Fibroblast of lung (primary cell): ENCODE measurements around the gene CPB1. TPM values are rescaled to one million over a fixed set of nuclear protein-coding genes. Genes with fewer than 3 reads are reported as not detected.

Experiments
- DNase-seq, 2 donors: peaks; one replicate each; pipeline versions ENCODE4 v3.0.0 to v3.0.0-alpha.2; 2010; ENCODE audit warnings: low read depth in 2 of 2
- H2AFZ ChIP-seq: 2 replicates; pipeline ENCODE4 v1.5.1; 2012; ENCODE audit warnings: low read length, control low read depth, inconsistent platforms
- H3K27ac ChIP-seq: 2 replicates; pipeline ENCODE4 v1.5.1; 2011; ENCODE audit warnings: low read length, control low read depth; ENCODE audit not compliant: insufficient read depth
- H3K27me3 ChIP-seq: 2 replicates; pipeline ENCODE4 v1.5.1; 2011; ENCODE audit warnings: mild to moderate bottlenecking, low read length; ENCODE audit not compliant: control insufficient read depth, insufficient read depth
- H3K36me3 ChIP-seq: 2 replicates; pipeline ENCODE4 v1.5.1; 2011; ENCODE audit warnings: low read length; ENCODE audit not compliant: control insufficient read depth, insufficient read depth
- H3K4me1 ChIP-seq: 2 replicates; pipeline ENCODE4 v1.5.1; 2011; ENCODE audit warnings: low read length; ENCODE audit not compliant: control insufficient read depth, insufficient read depth; ENCODE audit errors: extremely low read depth
- H3K4me2 ChIP-seq: 2 replicates; pipeline ENCODE4 v1.5.1; 2011; ENCODE audit warnings: low read length, control low read depth; ENCODE audit not compliant: insufficient read depth; ENCODE audit errors: extremely low read depth
- H3K4me3 ChIP-seq, 4 experiments: fragments of 200-600 bp in 1 of 4; sonication (generic) in 1 of 4; replicated peaks in 1 of 4; 2 replicates each; pipeline ENCODE4 v1.5.1; 2011 to 2016; ENCODE audit warnings: low read length in 4 of 4, low read depth in 3 of 4, mild to moderate bottlenecking in 3 of 4, control low read depth in 2 of 4, inconsistent platforms in 1 of 4, mixed read lengths in 1 of 4; ENCODE audit not compliant: insufficient read depth in 1 of 4; ENCODE audit errors: control extremely low read depth in 1 of 4
- H3K79me2 ChIP-seq: 2 replicates; pipeline ENCODE4 v1.5.1; 2012; ENCODE audit warnings: mild to moderate bottlenecking, low read length, inconsistent platforms; ENCODE audit not compliant: control insufficient read depth, insufficient read depth
- H3K9ac ChIP-seq: 2 replicates; pipeline ENCODE4 v1.5.1; 2011; ENCODE audit warnings: mild to moderate bottlenecking, low read length, control low read depth; ENCODE audit not compliant: insufficient read depth
- H3K9me3 ChIP-seq: 2 replicates; pipeline ENCODE4 v1.5.1; 2012; ENCODE audit warnings: low read depth, low read length; ENCODE audit not compliant: control insufficient read depth, insufficient read depth
- H4K20me1 ChIP-seq: 2 replicates; pipeline ENCODE4 v1.5.1; 2011; ENCODE audit warnings: low read length; ENCODE audit not compliant: control insufficient read depth, insufficient read depth; ENCODE audit errors: extremely low read depth
- EZH2 ChIP-seq: IDR thresholded peaks from 2 replicates; pipeline ENCODE4 v1.5.1; 2012; ENCODE audit warnings: low read length, control low read depth, mild to moderate bottlenecking; ENCODE audit errors: missing control alignments
- polyA plus RNA-seq, 2 donors: library from polyadenylated mRNA; depleted of rRNA in 1 of 2; stranded (reverse) in 1 of 2; unstranded in 1 of 2; fragments of >200 nt; gene quantifications; 2 replicates each; pipeline ENCODE4 v1.2.1, GENCODE V29; 2011 to 2012; ENCODE audit warnings: missing spikeins in 1 of 2
- total RNA-seq: library from RNA; depleted of rRNA; stranded (reverse); fragments of >200 nt; gene quantifications from 2 replicates; pipeline ENCODE4 v1.2.1, GENCODE V29; 2014
- TF ChIP-seq, protein P1 (sequence below), 2 donors: IDR thresholded peaks in 1 of 2; conservative IDR thresholded peaks in 1 of 2; 1 replicate in 1 of 2; 2 replicates in 1 of 2; pipeline ENCODE4 v1.5.1; 2011 to 2012; ENCODE audit warnings: low read length in 2 of 2, control low read depth in 1 of 2, inconsistent platforms in 1 of 2, low read depth in 1 of 2, mild to moderate bottlenecking in 1 of 2

Gene CPB1
- total and polyA plus RNA-seq, 2 donors (not counting 1 experiment from before 2014, with no cell fraction given): 0.07 TPM; not detected in 1

DNA sequence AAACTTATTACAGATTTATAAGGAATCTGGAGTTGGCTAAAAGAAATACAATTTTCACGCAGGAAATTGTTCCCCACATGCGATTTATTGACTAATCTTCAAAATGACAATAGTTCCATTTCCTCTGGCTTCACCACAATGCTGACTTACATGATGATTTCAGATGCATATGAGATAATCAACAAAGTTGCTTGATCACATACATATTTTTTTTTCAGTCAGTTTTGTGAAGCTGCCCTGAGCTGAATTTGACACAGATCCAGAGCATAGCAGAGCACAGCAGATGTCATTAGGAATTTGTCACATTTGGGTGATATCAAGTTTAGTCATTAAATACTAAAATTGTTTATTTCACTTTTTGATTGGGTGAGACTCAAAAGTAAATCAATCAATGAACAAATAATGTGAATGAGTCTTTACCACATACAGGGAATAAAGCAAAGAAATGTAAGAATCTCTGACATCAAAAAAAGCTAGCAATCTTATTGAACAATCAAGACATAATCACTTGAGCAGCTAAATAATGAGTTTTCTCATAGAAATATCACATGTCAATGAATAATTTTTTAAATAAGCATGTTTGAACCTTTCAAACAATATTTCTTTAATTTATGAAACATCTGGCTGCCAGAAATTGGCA, 18.3 kb downstream of the CPB1 start:
- Histone ChIP-seq H3K4me2 (no peak overlapping the region), H3K27ac (no peak overlapping the region), H3K4me3 (no peak overlapping the region), H3K4me1 (no peaks in the 10 kb centered on the region), H3K36me3 (no peaks in the 10 kb centered on the region), H3K79me2 (no peaks in the 10 kb centered on the region), H3K9ac (no peak overlapping the region), H4K20me1 (no peaks in the 10 kb centered on the region), H3K9me3 (no peaks in the 10 kb centered on the region), H2AFZ (no peak overlapping the region), H3K27me3 (no peaks in the 10 kb centered on the region)
- TF ChIP-seq EZH2: no peak
- TF ChIP-seq, protein P1, sequence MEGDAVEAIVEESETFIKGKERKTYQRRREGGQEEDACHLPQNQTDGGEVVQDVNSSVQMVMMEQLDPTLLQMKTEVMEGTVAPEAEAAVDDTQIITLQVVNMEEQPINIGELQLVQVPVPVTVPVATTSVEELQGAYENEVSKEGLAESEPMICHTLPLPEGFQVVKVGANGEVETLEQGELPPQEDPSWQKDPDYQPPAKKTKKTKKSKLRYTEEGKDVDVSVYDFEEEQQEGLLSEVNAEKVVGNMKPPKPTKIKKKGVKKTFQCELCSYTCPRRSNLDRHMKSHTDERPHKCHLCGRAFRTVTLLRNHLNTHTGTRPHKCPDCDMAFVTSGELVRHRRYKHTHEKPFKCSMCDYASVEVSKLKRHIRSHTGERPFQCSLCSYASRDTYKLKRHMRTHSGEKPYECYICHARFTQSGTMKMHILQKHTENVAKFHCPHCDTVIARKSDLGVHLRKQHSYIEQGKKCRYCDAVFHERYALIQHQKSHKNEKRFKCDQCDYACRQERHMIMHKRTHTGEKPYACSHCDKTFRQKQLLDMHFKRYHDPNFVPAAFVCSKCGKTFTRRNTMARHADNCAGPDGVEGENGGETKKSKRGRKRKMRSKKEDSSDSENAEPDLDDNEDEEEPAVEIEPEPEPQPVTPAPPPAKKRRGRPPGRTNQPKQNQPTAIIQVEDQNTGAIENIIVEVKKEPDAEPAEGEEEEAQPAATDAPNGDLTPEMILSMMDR (conservative IDR thresholded peaks at IDR 0.05 in 1 of 2, IDR thresholded peaks at IDR 0.05 in 1 of 2; ENCODE audit: low read depth in 1 of 2, low read length in 2 of 2): no peak
- DNase-seq: no peak

DNA sequence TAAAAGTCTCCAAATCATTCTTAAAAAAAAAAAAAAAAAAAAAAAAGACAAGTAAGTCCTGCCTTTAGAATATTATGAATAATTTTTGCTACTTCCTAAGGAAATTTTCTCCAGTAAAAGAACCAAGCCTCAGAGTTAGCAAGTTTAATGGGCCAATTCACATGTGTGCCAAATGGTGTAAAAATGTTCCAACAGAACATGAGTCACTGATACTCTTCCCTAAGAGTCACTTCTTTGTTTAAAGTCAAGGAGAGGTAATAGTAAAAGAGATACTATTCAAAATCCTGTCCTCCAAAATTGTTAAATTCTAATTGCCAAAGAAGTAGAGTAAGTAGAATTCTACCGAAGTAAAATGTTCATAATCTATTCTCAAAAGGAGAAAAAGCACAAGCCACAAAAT, 19.7 kb downstream of the CPB1 start:
- no peak overlapping the region for H3K4me3 ChIP-seq
- no peaks in the 10 kb centered on the region for H3K27me3 ChIP-seq
- DNase-seq: peak; percentile 32 to 47
- H2AFZ ChIP-seq: no peak overlapping the region
- no peak overlapping the region for H3K27ac ChIP-seq
- no peaks in the 10 kb centered on the region for H3K9me3 ChIP-seq
- TF ChIP-seq EZH2: no peak
- TF ChIP-seq, protein P1 (conservative IDR thresholded peaks at IDR 0.05 in 1 of 2, IDR thresholded peaks at IDR 0.05 in 1 of 2; ENCODE audit: low read depth in 1 of 2, low read length in 2 of 2): no peak
- no peaks in the 10 kb centered on the region for H3K79me2 ChIP-seq
- H3K9ac ChIP-seq: no peak overlapping the region
- no peaks in the 10 kb centered on the region for H4K20me1 ChIP-seq
- H3K4me2 ChIP-seq: no peak overlapping the region
- H3K36me3 ChIP-seq: no peaks in the 10 kb centered on the region
- no peaks in the 10 kb centered on the region for H3K4me1 ChIP-seq

DNA sequence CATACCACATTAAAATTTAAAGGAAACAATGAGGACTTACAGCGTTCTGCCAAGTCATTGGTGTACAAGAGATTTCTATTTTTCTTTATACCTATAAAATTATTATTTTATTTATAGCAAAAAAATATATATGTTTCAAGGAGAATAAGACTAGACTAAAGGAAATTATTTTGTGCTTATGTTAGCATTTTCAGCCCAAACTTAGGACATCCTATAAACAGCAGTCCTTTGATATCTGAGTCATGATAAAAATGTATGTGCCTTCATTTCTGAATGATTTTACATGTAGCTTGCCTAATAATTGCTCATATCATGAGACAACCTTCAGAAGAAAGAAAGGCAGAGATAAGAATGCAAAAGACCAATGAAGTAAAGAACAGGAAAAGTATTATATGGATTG, 20.8 kb downstream of the CPB1 start:
- Histone ChIP-seq H3K4me3 (no peak overlapping the region), H3K9me3 (no peaks in the 10 kb centered on the region), H3K36me3 (no peaks in the 10 kb centered on the region), H3K79me2 (no peaks in the 10 kb centered on the region), H3K9ac (no peak overlapping the region), H2AFZ (no peak overlapping the region), H3K27ac (no peak overlapping the region), H4K20me1 (no peaks in the 10 kb centered on the region), H3K4me2 (no peak overlapping the region), H3K4me1 (no peaks in the 10 kb centered on the region), H3K27me3 (no peaks in the 10 kb centered on the region)
- no peak for DNase-seq
- TF ChIP-seq EZH2: no peak
- TF ChIP-seq, protein P1 (conservative IDR thresholded peaks at IDR 0.05 in 1 of 2, IDR thresholded peaks at IDR 0.05 in 1 of 2; ENCODE audit: low read depth in 1 of 2, low read length in 2 of 2): no peak
